GM12878 (cell line): ENCODE results near the gene RAB6B. TPM values are rescaled to one million over a fixed set of nuclear protein-coding genes. Genes with fewer than 3 reads are reported as not detected.

Source experiments
- ATAC-seq: fragments of 200-7000 bp; cut with Tn5 transposase; 3 replicates; pipeline ENCODE4 v1.9.1; 2020; ENCODE audit warnings: mild to moderate bottlenecking, moderate library complexity
- BruUV-seq: library from RNA; stranded (reverse); fragments of 400-500 nt; replicated peaks from 2 replicates; lab custom pipeline; 2021; lab: Mats Ljungman, UMichigan
- CTCF ChIA-PET: fragments of 300-600 bp; sonication (Branson Sonifier 250); formaldehyde crosslinking; extraction: SDS; loops from one replicate; lab custom pipeline; 2021; ENCODE audit warnings: inconsistent platforms; lab: Yijun Ruan, JAX
- POLR2A ChIA-PET: fragments of 350-600 bp; formaldehyde crosslinking; extraction: SDS; loops from one replicate; lab custom pipeline; 2021; ENCODE audit warnings: inconsistent platforms; lab: Charles Lee
- RAD21 ChIA-PET: fragments of 300-600 bp; sonication (Branson Sonifier 250); formaldehyde crosslinking; loops from one replicate; lab custom pipeline; 2023; ENCODE audit warnings: antibody characterized with exemption; ENCODE audit not compliant: unreplicated experiment; lab: Charles Lee
- SMC1A ChIA-PET: fragments of 300-600 bp; sonication (Branson Sonifier 250); formaldehyde crosslinking; loops from one replicate; lab custom pipeline; 2023; ENCODE audit not compliant: unreplicated experiment, uncharacterized antibody; lab: Charles Lee
- DNase-seq: peaks from one replicate; pipeline ENCODE4 v3.0.0-alpha.2; 2011; ENCODE audit warnings: low read depth, low spot score
- FAIRE-seq: peaks from 3 replicates; lab custom pipeline; 2011; peaks lifted over from hg19 to GRCh38; lab: Jason Lieb, UNC
- H2AFZ ChIP-seq: 2 replicates; pipeline ENCODE4 v1.6.0; 2011; ENCODE audit warnings: low read depth, low read length, control low read depth; ENCODE audit not compliant: control insufficient read depth
- H3K27ac ChIP-seq: 2 replicates; pipeline ENCODE4 v1.5.1; 2011; ENCODE audit warnings: control low read depth; ENCODE audit not compliant: control insufficient read depth, insufficient read depth
- H3K27me3 ChIP-seq, 2 experiments: replicated peaks in 1 of 2; 2 replicates each; pipeline versions ENCODE4 v1.6.0 to v1.6.1; 2011; ENCODE audit warnings: low read length in 1 of 2; ENCODE audit not compliant: control insufficient read depth in 2 of 2, insufficient read depth in 2 of 2
- H3K36me3 ChIP-seq, 2 experiments: 2 replicates each; pipeline ENCODE4 v1.5.1; 2011; ENCODE audit warnings: low read length in 1 of 2; ENCODE audit not compliant: control insufficient read depth in 2 of 2, insufficient read depth in 2 of 2
- H3K4me1 ChIP-seq: 2 replicates; pipeline ENCODE4 v1.6.1; 2011; ENCODE audit warnings: mild to moderate bottlenecking, low read length, moderate library complexity, mixed read lengths; ENCODE audit not compliant: control insufficient read depth, insufficient read depth
- H3K4me2 ChIP-seq: 2 replicates; pipeline ENCODE4 v1.6.0; 2011; ENCODE audit warnings: control low read depth; ENCODE audit not compliant: control insufficient read depth, insufficient read depth
- H3K4me3 ChIP-seq: fragments of 200-600 bp; sonication (generic); 2 replicates; pipeline ENCODE4 v1.5.1; 2016
- H3K79me2 ChIP-seq: 2 replicates; pipeline ENCODE4 v1.6.0; 2011; ENCODE audit warnings: low read length; ENCODE audit not compliant: control insufficient read depth, insufficient read depth
- H3K9ac ChIP-seq: 2 replicates; pipeline ENCODE4 v1.8.0; 2011; ENCODE audit warnings: low read length, control low read depth, mixed read lengths; ENCODE audit not compliant: control insufficient read depth, insufficient read depth
- H3K9me3 ChIP-seq: replicated peaks from 3 replicates; pipeline ENCODE4 v1.5.1; 2011; ENCODE audit warnings: mild to moderate bottlenecking, low read length; ENCODE audit not compliant: control insufficient read depth, insufficient read depth
- H4K20me1 ChIP-seq: 2 replicates; pipeline ENCODE4 v1.6.0; 2011; ENCODE audit not compliant: control insufficient read depth, insufficient read depth
- ASH2L ChIP-seq: fragments of 300-600, 200-600 bp; sonication (generic); IDR thresholded peaks from 2 replicates; pipeline ENCODE4 v1.6.1; 2017; ENCODE audit warnings: low read depth, mild to moderate bottlenecking, borderline replicate concordance
- CEBPZ ChIP-seq: fragments of 150-350 bp; IDR thresholded peaks from 2 replicates; pipeline ENCODE4 v1.6.1; 2016; ENCODE audit warnings: low read depth, low read length
- CREB1 ChIP-seq: IDR thresholded peaks from 2 replicates; pipeline ENCODE4 v1.6.1; 2012; ENCODE audit warnings: low read depth, mild to moderate bottlenecking, inconsistent platforms
- GABPA ChIP-seq: IDR thresholded peaks from 2 replicates; pipeline ENCODE4 v1.6.1; 2014; ENCODE audit warnings: antibody characterized with exemption, low read depth, mild to moderate bottlenecking, inconsistent platforms
- HDAC2 ChIP-seq: fragments of 200-600 bp; sonication (generic); IDR thresholded peaks from 2 replicates; pipeline ENCODE4 v1.6.1; 2017
- PAX5 ChIP-seq: IDR thresholded peaks from 2 replicates; pipeline ENCODE4 v1.6.1; 2011; ENCODE audit warnings: low read depth, low read length, borderline replicate concordance
- POLR2AphosphoS5 ChIP-seq: IDR thresholded peaks from 2 replicates; pipeline ENCODE4 v1.6.1; 2011; ENCODE audit warnings: mild to moderate bottlenecking, low read length, inconsistent platforms
- RB1 ChIP-seq: fragments of 450-650 bp; formaldehyde crosslinking; IDR thresholded peaks from 2 replicates; pipeline ENCODE4 v1.6.1; 2017; ENCODE audit warnings: mild to moderate bottlenecking, borderline replicate concordance
- SMAD1 ChIP-seq: fragments of 450-650 bp; IDR thresholded peaks from 2 replicates; pipeline ENCODE4 v1.6.1; 2018; ENCODE audit warnings: mild to moderate bottlenecking, low read depth; ENCODE audit not compliant: partially characterized antibody
- USF1 ChIP-seq: IDR thresholded peaks from 2 replicates; pipeline ENCODE4 v1.6.1; 2011; ENCODE audit warnings: borderline replicate concordance, low read depth, mild to moderate bottlenecking, moderate library complexity, mixed read lengths, low read length; ENCODE audit not compliant: insufficient read depth; ENCODE audit errors: extremely low read length
- ZNF384 ChIP-seq: IDR thresholded peaks from 2 replicates; pipeline ENCODE4 v1.6.1; 2012; ENCODE audit warnings: low read depth, mild to moderate bottlenecking, low read length, improper control_type of control experiment, borderline replicate concordance
- ZNF622 ChIP-seq: fragments of 450-650 bp; IDR thresholded peaks from 2 replicates; pipeline ENCODE4 v1.6.1; 2017; ENCODE audit warnings: mild to moderate bottlenecking, inconsistent platforms
- ZZZ3 ChIP-seq: IDR thresholded peaks from 2 replicates; pipeline ENCODE4 v1.6.1; 2011; ENCODE audit warnings: low read depth; ENCODE audit not compliant: control insufficient read depth, insufficient read length
- WGBS: methylation state at CpG from one replicate; pipeline ENCODE4 v1.1.6; 2016; ENCODE audit warnings: low lambda C conversion rate; ENCODE audit not compliant: insufficient replicate concordance, insufficient coverage; ENCODE audit errors: missing lambda C conversion rate; 5-methylcytosine and 5-hydroxymethylcytosine counted together
- in situ Hi-C: fragments of 300-500 bp; cut with MboI; formaldehyde crosslinking; loops from 9 replicates; pipeline ENCODE4 v1.14.3; 2018; ENCODE audit warnings: mixed read lengths
- intact Hi-C: fragments of 100-400 bp; cut with micrococcal nuclease; formaldehyde crosslinking; loops from one replicate; pipeline ENCODE4 v1.14.2; 2022; ENCODE audit not compliant: unreplicated experiment
- polyA plus RNA-seq, 11 experiments: library from polyadenylated mRNA; depleted of rRNA in 4 of 11; unstranded in 6 of 11; stranded (reverse) in 5 of 11; fragments of >200 nt; fragmentation: Nextera tagmentation in 4 of 11; fragmentation: Illumina TruSeq in 1 of 11; extraction: Ambion mirVana in 4 of 11; extraction: Trizol in 1 of 11; gene quantifications; 1 replicate in 1 of 11; 2 replicates in 10 of 11; pipeline versions ENCODE4 v1.2.1 to v1.2.3, GENCODE V29; 2011 to 2016; ENCODE audit warnings: inconsistent platforms in 2 of 11, missing spikeins in 2 of 11, low read depth in 1 of 11
- total RNA-seq, 4 experiments: library from RNA; depleted of rRNA in 3 of 4; stranded (reverse); fragments of >200 nt in 3 of 4; fragmentation: Illumina TruSeq in 1 of 4; extraction: Trizol in 1 of 4; gene quantifications; 2 replicates each; pipeline versions ENCODE4 v1.2.1 to v1.2.3, GENCODE V29; 2013 to 2021

RAB6B gene
- total and polyA plus RNA-seq, 10 of the 15 experiments (the other 5 are each of a cell fraction or from before 2014, with no cell fraction given) = 0.01 to 0.16 (median 0.04) TPM; not detected in 5

GRCh38 chr3:133893683-133894352, 1.9 kb downstream of the RAB6B start:
- no peak for ATAC-seq
- POLR2A ChIA-PET = no interaction called here
- intact Hi-C loops = no loop called here

GRCh38 chr3:133892541-133893231, 3.0 kb downstream of the RAB6B start:
- no peak for ATAC-seq
- Histone ChIP-seq H3K4me2 (no peak overlapping the region), H3K4me1 (no peaks in the 10 kb centered on the region), H3K4me3 (no peak overlapping the region), H3K36me3 (no peaks in the 10 kb centered on the region), H3K27ac (no peak overlapping the region), H3K27me3 (peaks cover 13% of the 10 kb centered on the region in 2 experiments)
- intact Hi-C loops (no loop called here), in situ Hi-C loops (no loop called here)
- SMC1A ChIA-PET = no interaction called here
- POLR2A ChIA-PET = no interaction called here
- no peak for DNase-seq
- WGBS = 41% methylated on average over 6 of the region's 6 CpGs
- CTCF ChIA-PET = no interaction called here
- BruUV-seq = no TSS peak
- TF ChIP-seq HDAC2 (no peak), SMAD1 (no peak), ZNF384 (no peak), GABPA (no peak), CREB1 (no peak), PAX5 (no peak), CEBPZ (no peak), ZZZ3 (no peak), ZNF622 (no peak)
- TF ChIP-seq, all 136 proteins: peak for 0
- Histone ChIP-seq H3K9ac (no peak overlapping the region), H3K9me3 (no peaks in the 10 kb centered on the region; the same call in 2 of the 3 replicates), H4K20me1 (no peaks in the 10 kb centered on the region; the same call in 1 of the 2 replicates), H2AFZ (no peak overlapping the region), H3K79me2 (no peaks in the 10 kb centered on the region)
- FAIRE-seq = no peak
- RAD21 ChIA-PET = no interaction called here

More at GRCh38 chr3:133893683-133894352, 1.9 kb downstream of the RAB6B start:
- BruUV-seq = no TSS peak
- Histone ChIP-seq H3K27ac (no peak overlapping the region), H3K9me3 (no peaks in the 10 kb centered on the region; the same call in 2 of the 3 replicates), H2AFZ (no peak overlapping the region), H3K9ac (no peak overlapping the region), H3K4me2 (no peak overlapping the region), H3K4me3 (no peak overlapping the region), H3K36me3 (no peaks in the 10 kb centered on the region), H3K4me1 (no peaks in the 10 kb centered on the region), H3K27me3 (peaks cover 12 to 13% of the 10 kb centered on the region in 2 experiments), H4K20me1 (no peaks in the 10 kb centered on the region; the same call in 1 of the 2 replicates), H3K79me2 (no peaks in the 10 kb centered on the region)
- 18% methylated on average over 6 of the region's 6 CpGs for WGBS
- RAD21 ChIA-PET = no interaction called here
- DNase-seq = no peak
- TF ChIP-seq POLR2AphosphoS5 (no peak), USF1 (peak; percentile 17), RB1 (no peak), ASH2L (no peak)
- SMC1A ChIA-PET = no interaction called here
- FAIRE-seq = no peak
- CTCF ChIA-PET = no interaction called here
- in situ Hi-C loops = no loop called here
